Stimulated activated memory B cell treated with anti-CD40 and anti-IgM and Interleukin-4, amounts not matched to agents 10 μg/mL and 1 μg/mL and 100 μg/mL, for 72 hours (primary cell): ENCODE data around the gene PPP2R5C.
A peak's percentile ranks its signal among the peaks of the same experiment; 100 is the strongest.

ENCODE experiments used
- ATAC-seq: fragments of 150-1000 bp; cut with Tn5 transposase; 2 replicates; pipeline ENCODE4 v1.10.0; 2021
- H3K27ac Mint-ChIP-seq: one replicate; pipeline ENCODE4 v1.8.0; 2022; ENCODE audit warnings: mild to moderate bottlenecking, mixed read lengths
- H3K27me3 Mint-ChIP-seq: one replicate; pipeline ENCODE4 v1.8.0; 2022; ENCODE audit warnings: mixed read lengths
- H3K36me3 Mint-ChIP-seq: one replicate; pipeline ENCODE4 v1.8.0; 2022; ENCODE audit warnings: mixed read lengths
- H3K4me1 Mint-ChIP-seq: one replicate; pipeline ENCODE4 v1.8.0; 2022; ENCODE audit warnings: mixed read lengths
- H3K4me3 Mint-ChIP-seq: one replicate; pipeline ENCODE4 v1.8.0; 2022; ENCODE audit warnings: mild to moderate bottlenecking, moderate library complexity, mixed read lengths
- H3K9me3 Mint-ChIP-seq: one replicate; pipeline ENCODE4 v1.8.0; 2022; ENCODE audit warnings: mixed read lengths

PPP2R5C gene

DNA sequence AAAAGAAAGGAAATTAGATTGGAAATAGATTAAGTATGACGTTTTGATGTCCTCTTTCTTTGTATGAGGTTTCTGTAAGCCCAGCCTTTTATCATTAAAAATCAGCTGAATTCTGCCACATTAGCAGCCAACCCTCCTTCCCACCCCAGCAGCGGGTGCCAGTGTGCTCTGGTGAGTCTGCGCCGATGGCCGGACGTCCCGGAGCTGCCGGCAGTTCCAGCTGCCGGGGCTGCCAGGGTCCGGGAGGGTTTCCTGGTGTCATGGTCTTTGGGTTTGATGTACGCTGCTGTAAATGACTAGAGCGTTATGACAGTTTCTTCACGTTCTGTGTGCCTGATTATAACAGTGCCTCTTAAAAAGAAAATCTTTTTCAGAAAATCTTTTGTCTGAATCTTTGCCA, 151.3 kb downstream of the PPP2R5C start:
- ATAC-seq, result no peak
- no peak overlapping the region for H3K4me3 Mint-ChIP-seq
- no peak overlapping the region for H3K27ac Mint-ChIP-seq
- H3K4me1 Mint-ChIP-seq, result no peaks in the 10 kb centered on the region
- no peaks in the 10 kb centered on the region for H3K27me3 Mint-ChIP-seq
- peaks cover 66% of the 10 kb centered on the region for H3K36me3 Mint-ChIP-seq
- H3K9me3 Mint-ChIP-seq, result no peaks in the 10 kb centered on the region

DNA sequence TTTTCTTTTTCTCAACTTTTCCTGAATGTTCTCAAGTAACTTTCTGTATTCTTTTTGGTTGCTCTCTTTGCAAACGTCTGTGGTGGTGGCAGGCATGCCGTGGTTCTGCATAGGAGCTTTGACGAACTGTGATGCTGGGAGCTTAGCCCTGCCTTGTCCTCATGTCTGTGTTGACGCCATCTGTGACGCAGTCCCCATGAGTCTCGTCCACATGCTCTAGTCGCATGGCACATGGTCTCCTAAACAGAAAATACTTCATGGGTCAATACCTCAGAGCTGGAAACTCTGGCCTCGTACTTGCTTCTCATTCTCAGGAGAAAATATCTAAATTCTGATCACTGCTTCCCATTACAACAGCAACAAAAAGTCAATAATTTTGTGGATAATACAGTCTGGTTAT, 152.6 kb downstream of the PPP2R5C start:
- Mint-ChIP-seq H3K27me3 (no peaks in the 10 kb centered on the region), H3K9me3 (no peaks in the 10 kb centered on the region), H3K36me3 (peaks cover 63% of the 10 kb centered on the region), H3K27ac (no peak overlapping the region), H3K4me1 (no peaks in the 10 kb centered on the region), H3K4me3 (no peak overlapping the region)
- ATAC-seq, result no peak

DNA sequence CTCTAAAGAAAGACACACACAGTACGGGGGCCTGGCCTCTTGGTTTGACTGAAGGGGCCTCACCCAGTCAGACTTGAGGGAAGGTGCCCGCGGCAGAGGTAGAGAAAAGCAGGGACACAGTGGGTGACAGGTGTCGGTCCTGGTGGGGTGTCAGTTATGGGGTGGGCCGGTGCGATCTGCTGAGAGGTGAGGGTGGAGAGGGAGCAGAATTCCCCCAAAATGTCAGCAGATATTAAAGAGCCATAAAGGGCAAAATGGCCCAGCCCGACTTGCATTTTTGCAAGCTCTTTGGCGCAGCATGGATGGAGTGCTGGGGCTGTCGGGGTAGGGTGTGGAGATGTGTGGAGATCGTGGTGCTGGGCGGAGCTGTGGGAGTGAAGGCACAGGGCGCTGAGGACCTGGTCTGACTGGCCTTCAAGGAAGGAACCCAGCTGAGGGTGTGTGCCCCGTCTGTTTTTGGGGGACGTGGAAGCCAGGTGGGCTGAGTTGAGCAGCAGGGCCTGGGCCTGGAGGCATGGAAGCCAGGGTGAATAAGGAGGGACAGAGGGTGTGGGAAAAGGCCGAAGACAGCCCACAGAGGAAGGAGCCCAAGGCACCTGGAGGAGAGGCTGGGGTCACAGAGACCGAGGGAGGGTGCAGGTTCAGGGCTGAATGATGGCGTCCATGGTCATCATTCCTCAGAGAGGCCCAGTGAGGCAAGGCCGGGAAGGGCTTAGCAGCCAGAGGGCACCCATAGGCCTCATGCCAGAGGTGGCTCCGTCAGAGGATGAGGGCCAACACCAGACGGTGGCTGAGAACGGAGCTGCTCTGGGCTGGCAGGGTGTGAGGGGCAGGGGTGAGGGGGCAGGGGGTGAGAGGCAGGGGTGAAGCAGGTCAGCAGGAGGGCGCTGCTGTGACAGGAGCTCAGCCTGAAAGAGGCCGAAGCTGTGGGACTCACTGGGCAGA, 154.6 kb downstream of the PPP2R5C start:
- no peaks in the 10 kb centered on the region for H3K27me3 Mint-ChIP-seq
- no peaks in the 10 kb centered on the region for H3K4me1 Mint-ChIP-seq
- H3K27ac Mint-ChIP-seq, result peak overlapping the region; percentile 42
- H3K4me3 Mint-ChIP-seq, result no peak overlapping the region
- H3K9me3 Mint-ChIP-seq, result no peaks in the 10 kb centered on the region
- peaks cover 61% of the 10 kb centered on the region for H3K36me3 Mint-ChIP-seq
- no peak for ATAC-seq

GRCh38 chr14:101916816-101917412, 155.4 kb downstream of the PPP2R5C start:
- no peaks in the 10 kb centered on the region for H3K27me3 Mint-ChIP-seq
- no peak overlapping the region for H3K4me3 Mint-ChIP-seq
- no peak for ATAC-seq
- H3K27ac Mint-ChIP-seq, result peak overlapping the region; percentile 42
- no peaks in the 10 kb centered on the region for H3K4me1 Mint-ChIP-seq
- peaks cover 62% of the 10 kb centered on the region for H3K36me3 Mint-ChIP-seq
- H3K9me3 Mint-ChIP-seq, result no peaks in the 10 kb centered on the region

GRCh38 chr14:101917413-101918017, 156.0 kb downstream of the PPP2R5C start:
- Mint-ChIP-seq H3K27me3 (no peaks in the 10 kb centered on the region), H3K9me3 (no peaks in the 10 kb centered on the region), H3K4me3 (no peak overlapping the region), H3K36me3 (peaks cover 58% of the 10 kb centered on the region), H3K4me1 (no peaks in the 10 kb centered on the region), H3K27ac (peak overlapping the region; percentile 42)
- ATAC-seq, result no peak

DNA sequence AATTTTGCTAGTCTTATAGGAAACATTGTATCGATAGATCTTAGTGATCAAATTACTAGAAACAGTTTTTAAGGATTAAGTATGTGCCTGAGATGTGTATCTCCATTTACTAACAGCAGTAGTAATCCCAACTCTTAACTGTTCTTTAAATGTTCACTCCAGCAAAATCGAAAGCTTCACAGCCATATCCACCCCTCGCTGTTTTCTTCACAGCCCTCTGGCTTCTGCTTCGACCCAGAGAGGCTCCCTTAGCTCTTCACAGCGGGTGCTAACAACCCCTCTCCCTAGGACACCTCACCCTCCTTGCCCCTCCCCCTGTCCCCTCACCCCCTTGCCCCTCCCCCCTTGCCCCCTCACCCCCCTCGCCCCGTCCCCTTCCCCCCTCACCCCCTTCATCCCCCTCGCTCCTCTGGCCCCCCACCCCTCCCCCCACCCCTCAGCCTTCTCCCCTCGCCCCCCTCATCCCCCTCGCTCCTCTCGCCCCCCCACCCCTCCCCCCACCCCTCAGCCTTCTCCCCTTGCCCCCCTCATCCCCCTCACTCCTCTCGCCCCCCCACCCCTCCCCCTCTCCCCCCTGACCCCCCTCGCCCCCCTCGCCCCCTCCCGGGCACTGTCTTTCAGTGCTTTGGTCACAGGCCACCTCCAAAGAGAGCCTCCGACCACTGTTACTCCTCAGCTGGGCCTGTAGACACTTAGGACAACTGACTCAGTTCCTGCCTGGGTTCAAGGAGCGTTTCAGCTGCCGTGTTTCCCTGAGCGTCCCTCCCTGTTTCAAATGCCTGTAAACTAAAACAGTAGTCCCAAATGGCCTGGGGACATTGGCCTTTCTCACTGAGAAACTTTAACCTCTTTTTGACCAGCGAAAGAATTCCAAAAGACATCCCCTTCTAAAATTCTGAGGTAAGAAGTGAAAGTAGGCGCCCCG, 156.8 kb downstream of the PPP2R5C start:
- Mint-ChIP-seq H3K4me1 (no peaks in the 10 kb centered on the region), H3K27me3 (no peaks in the 10 kb centered on the region), H3K27ac (no peak overlapping the region), H3K4me3 (no peak overlapping the region), H3K9me3 (no peaks in the 10 kb centered on the region), H3K36me3 (peaks cover 56% of the 10 kb centered on the region)
- no peak for ATAC-seq

- H3K27me3 Mint-ChIP-seq, result no peaks in the 10 kb centered on the region
- no peak overlapping the region for H3K4me3 Mint-ChIP-seq
- no peaks in the 10 kb centered on the region for H3K9me3 Mint-ChIP-seq
- H3K27ac Mint-ChIP-seq, result no peak overlapping the region
- peaks cover 44% of the 10 kb centered on the region for H3K36me3 Mint-ChIP-seq
- ATAC-seq, result no peak
- no peaks in the 10 kb centered on the region for H3K4me1 Mint-ChIP-seq
Measured at GRCh38 chr14:101920271-101920670, 158.8 kb downstream of the PPP2R5C start.

GRCh38 chr14:101922866-101923265, 161.4 kb downstream of the PPP2R5C start:
- Mint-ChIP-seq H3K9me3 (no peaks in the 10 kb centered on the region), H3K27me3 (no peaks in the 10 kb centered on the region), H3K4me1 (no peaks in the 10 kb centered on the region), H3K36me3 (peaks cover 29% of the 10 kb centered on the region), H3K4me3 (no peak overlapping the region), H3K27ac (no peak overlapping the region)
- no peak for ATAC-seq

DNA sequence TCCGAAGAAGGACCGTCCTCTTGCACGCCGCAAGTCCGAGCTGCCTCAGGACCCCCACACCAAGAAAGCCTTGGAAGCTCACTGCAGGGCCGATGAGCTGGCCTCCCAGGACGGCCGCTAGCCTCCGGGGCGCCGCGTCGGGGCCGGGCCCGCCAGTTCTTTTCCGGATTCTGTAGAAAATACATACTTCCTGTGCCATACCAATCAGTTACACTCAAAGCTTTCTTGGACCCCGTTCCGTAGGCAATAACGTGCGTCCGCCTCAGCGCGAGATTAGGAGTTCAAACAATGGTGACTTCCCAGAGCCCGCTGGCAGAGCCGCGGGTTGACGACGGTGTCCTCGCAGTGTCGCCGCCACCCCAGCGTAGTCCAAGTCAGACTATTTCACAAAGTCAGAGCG, 163.6 kb downstream of the PPP2R5C start:
- Mint-ChIP-seq H3K36me3 (peaks cover 36% of the 10 kb centered on the region), H3K4me1 (no peaks in the 10 kb centered on the region), H3K9me3 (no peaks in the 10 kb centered on the region), H3K27ac (no peak overlapping the region), H3K4me3 (no peak overlapping the region), H3K27me3 (no peaks in the 10 kb centered on the region)
- no peak for ATAC-seq

- no peaks in the 10 kb centered on the region for H3K4me1 Mint-ChIP-seq
- no peaks in the 10 kb centered on the region for H3K27me3 Mint-ChIP-seq
- no peak overlapping the region for H3K27ac Mint-ChIP-seq
- peaks cover 30% of the 10 kb centered on the region for H3K36me3 Mint-ChIP-seq
- no peak for ATAC-seq
- no peaks in the 10 kb centered on the region for H3K9me3 Mint-ChIP-seq
- H3K4me3 Mint-ChIP-seq, result no peak overlapping the region
Measured at GRCh38 chr14:101926085-101926484, 164.6 kb downstream of the PPP2R5C start.

GRCh38 chr14:101926620-101927019, 165.1 kb downstream of the PPP2R5C start:
- peaks cover 26% of the 10 kb centered on the region for H3K36me3 Mint-ChIP-seq
- no peak overlapping the region for H3K27ac Mint-ChIP-seq
- no peaks in the 10 kb centered on the region for H3K9me3 Mint-ChIP-seq

GRCh38 chr14:101927859-101928258, 166.3 kb downstream of the PPP2R5C start:
- no peaks in the 10 kb centered on the region for H3K27me3 Mint-ChIP-seq
- peaks cover 21% of the 10 kb centered on the region for H3K36me3 Mint-ChIP-seq
- H3K4me3 Mint-ChIP-seq, result no peak overlapping the region
- H3K4me1 Mint-ChIP-seq, result no peaks in the 10 kb centered on the region
- ATAC-seq, result no peak
- H3K9me3 Mint-ChIP-seq, result no peaks in the 10 kb centered on the region
- H3K27ac Mint-ChIP-seq, result no peak overlapping the region

More at GRCh38 chr14:101926620-101927019, 165.1 kb downstream of the PPP2R5C start:
- H3K4me1 Mint-ChIP-seq, result no peaks in the 10 kb centered on the region
- H3K4me3 Mint-ChIP-seq, result no peak overlapping the region
- no peaks in the 10 kb centered on the region for H3K27me3 Mint-ChIP-seq
- ATAC-seq, result no peak

- Mint-ChIP-seq H3K9me3 (no peaks in the 10 kb centered on the region), H3K4me1 (no peaks in the 10 kb centered on the region), H3K4me3 (no peak overlapping the region), H3K27ac (no peak overlapping the region), H3K36me3 (peaks cover 21% of the 10 kb centered on the region), H3K27me3 (no peaks in the 10 kb centered on the region)
- ATAC-seq, result no peak
Measured at GRCh38 chr14:101928415-101928841, 166.9 kb downstream of the PPP2R5C start.

DNA sequence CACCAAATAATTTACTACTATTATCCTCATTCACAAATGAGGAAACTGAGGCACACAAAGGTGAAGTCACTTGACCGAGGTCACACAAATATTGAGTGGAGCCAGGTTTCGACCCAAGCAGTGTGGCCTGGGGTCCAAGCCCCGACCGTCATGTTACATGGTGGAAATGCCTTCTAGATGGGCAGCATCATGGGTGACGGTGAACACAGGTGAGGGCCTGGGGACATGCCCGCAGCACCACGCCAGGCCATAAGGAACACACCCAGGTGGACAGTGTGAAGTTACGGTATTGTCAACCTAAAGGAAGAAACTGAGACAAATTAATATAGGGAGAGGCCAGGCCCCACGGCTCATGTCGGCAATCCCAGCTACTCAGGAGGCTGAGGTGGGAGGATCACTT, 167.6 kb downstream of the PPP2R5C start:
- H3K4me3 Mint-ChIP-seq, result no peak overlapping the region
- ATAC-seq, result no peak
- no peaks in the 10 kb centered on the region for H3K4me1 Mint-ChIP-seq
- H3K27ac Mint-ChIP-seq, result no peak overlapping the region
- H3K36me3 Mint-ChIP-seq, result peaks cover 21% of the 10 kb centered on the region
- no peaks in the 10 kb centered on the region for H3K27me3 Mint-ChIP-seq
- no peaks in the 10 kb centered on the region for H3K9me3 Mint-ChIP-seq

GRCh38 chr14:101929946-101930345, 168.4 kb downstream of the PPP2R5C start:
- Mint-ChIP-seq H3K27ac (no peak overlapping the region), H3K4me1 (no peaks in the 10 kb centered on the region), H3K36me3 (peaks cover 18% of the 10 kb centered on the region), H3K27me3 (no peaks in the 10 kb centered on the region), H3K4me3 (no peak overlapping the region), H3K9me3 (no peaks in the 10 kb centered on the region)
- no peak for ATAC-seq
